HG03442 (cell line): ENCODE results near the gene ANGEL1.

Experiments used
- ATAC-seq: cut with Tn5 transposase; IDR thresholded peaks from one replicate; pipeline ENCODE4 v1.9.1; 2021; ENCODE audit warnings: mild to moderate bottlenecking, moderate library complexity; ENCODE audit not compliant: unreplicated experiment

ANGEL1 gene

GRCh38 chr14:76767681-76768656 lies 44.7 kb downstream of the ANGEL1 start:
- peak; percentile 90 for ATAC-seq

- ATAC-seq = no peak
These were observed 47.2 kb downstream of the ANGEL1 start for GRCh38 chr14:76765461-76765931.

GRCh38 chr14:76763096-76764041 lies 49.3 kb downstream of the ANGEL1 start:
- no peak for ATAC-seq

- ATAC-seq = no peak
These were observed 50.1 kb downstream of the ANGEL1 start for GRCh38 chr14:76762411-76763095.

GRCh38 chr14:76761960-76762410 lies 50.7 kb downstream of the ANGEL1 start:
- ATAC-seq = no peak

- ATAC-seq = peak; percentile 79
These were observed 51.3 kb downstream of the ANGEL1 start, which contains the start of gene VASH1 for GRCh38 chr14:76761136-76761959. Gene VASH1, plus strand, starts transcription at chr14:76761468. Its CDS starts 1,354 bp downstream, at chr14:76762822.

GRCh38 chr14:76760331-76761135 lies 52.1 kb downstream of the ANGEL1 start:
- ATAC-seq = no peak

GRCh38 chr14:76759589-76759988 lies 53.1 kb downstream of the ANGEL1 start:
- no peak for ATAC-seq

GRCh38 chr14:76756371-76756750 lies 56.3 kb downstream of the ANGEL1 start:
- ATAC-seq = no peak

- no peak for ATAC-seq
These were observed 56.9 kb downstream of the ANGEL1 start for GRCh38 chr14:76755610-76756370.

GRCh38 chr14:76754586-76754985 lies 58.1 kb downstream of the ANGEL1 start:
- ATAC-seq = no peak

- no peak for ATAC-seq
These were observed 59.0 kb downstream of the ANGEL1 start for GRCh38 chr14:76753541-76754198.

- no peak for ATAC-seq
These were observed 59.9 kb downstream of the ANGEL1 start for GRCh38 chr14:76752744-76753143.

- no peak for ATAC-seq
These were observed 69.7 kb downstream of the ANGEL1 start for GRCh38 chr14:76742966-76743365.

- ATAC-seq = no peak
These were observed 70.5 kb downstream of the ANGEL1 start for GRCh38 chr14:76742185-76742584.

- ATAC-seq = no peak
These were observed 71.6 kb downstream of the ANGEL1 start for GRCh38 chr14:76741074-76741473.
